Mucosa of descending colon (tissue), 3 donors: Measurements from ENCODE around the gene SORCS2. TPM values are rescaled to one million over a fixed set of nuclear protein-coding genes. Genes with fewer than 3 reads are reported as not detected.

ENCODE experiments used
- ATAC-seq: fragments of 200-7000 bp; cut with Tn5 transposase; one replicate; pipeline ENCODE4 v1.9.1; 2020; ENCODE audit warnings: mild to moderate bottlenecking, moderate library complexity
- DNase-seq, 3 donors: peaks; one replicate each; pipeline ENCODE4 v3.0.0-alpha.2; 2020
- H3K36me3 ChIP-seq: fragments of 200-600 bp; one replicate; pipeline ENCODE4 v1.8.0; 2021; ENCODE audit warnings: low read depth, mild to moderate bottlenecking
- H3K4me1 ChIP-seq: fragments of 200-600 bp; one replicate; pipeline ENCODE4 v1.8.0; 2021; ENCODE audit warnings: low read depth, mild to moderate bottlenecking
- H3K4me3 ChIP-seq: fragments of 200-600 bp; one replicate; pipeline ENCODE4 v1.8.0; 2021; ENCODE audit warnings: mild to moderate bottlenecking
- H3K9me3 ChIP-seq: fragments of 200-600 bp; one replicate; pipeline ENCODE4 v1.8.0; 2021; ENCODE audit warnings: mild to moderate bottlenecking
- CTCF ChIP-seq: fragments of 200-600 bp; IDR thresholded peaks from one replicate; pipeline ENCODE4 v1.8.0; 2022; ENCODE audit warnings: antibody characterized with exemption, mild to moderate bottlenecking
- intact Hi-C, 2 donors: fragments of 100-400 bp; cut with DNase I in 1 of 2; cut with micrococcal nuclease in 1 of 2; formaldehyde crosslinking; loops; one replicate each; pipeline versions ENCODE4 v1.11.0 to v1.11.1; 2022; cut with DNase I, micrococcal nuclease
- total RNA-seq, 3 donors: library from RNA; stranded (reverse); fragmentation: NEBNext Ultra II Directional in 2 of 3; extraction: Animal tissue kit (Norgen Biotek cat#: 25700) in 2 of 3; gene quantifications; one replicate each; pipeline versions ENCODE4 v1.2.1 to v1.2.4, GENCODE V29; 2021 to 2023
- donor health status: DM: no; HTN: no; CAD: no; lungs with moderate emphysema.
- donor health status: DM: no; HTN: no; CAD: no.
- donor health status: DM: no; HTN: yes; CAD: no.

SORCS2 gene
- total RNA-seq, 3 donors from 2014 or later, result 0.20 to 3.1 (median 1.5) TPM

- Histone ChIP-seq H3K9me3 (no peaks in the 10 kb centered on the region), H3K4me1 (no peaks in the 10 kb centered on the region), H3K36me3 (no peaks in the 10 kb centered on the region), H3K4me3 (no peak overlapping the region)
- intact Hi-C loops, result no loop called here
- DNase-seq (peak in 1 of 3 donors; percentile 22), ATAC-seq (no peak)
- no peak for TF ChIP-seq CTCF
These were observed 567.9 kb downstream of the SORCS2 start for GRCh38 chr4:7760228-7760627.

DNA sequence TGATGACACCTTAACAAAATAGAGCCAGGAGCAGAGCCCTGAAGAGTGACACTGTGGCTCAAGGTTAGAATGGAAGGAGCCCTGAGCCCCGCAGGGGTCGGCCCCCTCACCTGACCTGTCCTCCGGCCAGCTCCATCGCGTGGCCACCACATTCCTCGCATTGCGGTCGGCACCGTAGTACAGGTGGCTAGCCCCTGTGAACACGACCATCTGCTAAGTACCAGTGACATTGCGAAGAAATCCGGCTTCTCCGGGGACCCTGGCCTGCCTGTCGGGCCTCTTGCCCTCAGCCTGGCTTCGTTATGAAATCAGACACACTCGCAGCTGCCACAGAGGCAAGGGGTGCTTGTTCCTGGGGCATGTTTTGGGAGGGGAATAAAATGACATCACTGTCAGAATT lies 568.4 kb downstream of the SORCS2 start:
- no peak for ATAC-seq
- no peaks in the 10 kb centered on the region for H3K4me1 ChIP-seq
- DNase-seq, result peak in 1 of 3 donors; percentile 34
- intact Hi-C loops, result no loop called here
- no peak overlapping the region for H3K4me3 ChIP-seq
- TF ChIP-seq CTCF, result no peak
- no peaks in the 10 kb centered on the region for H3K36me3 ChIP-seq
- no peaks in the 10 kb centered on the region for H3K9me3 ChIP-seq

DNA sequence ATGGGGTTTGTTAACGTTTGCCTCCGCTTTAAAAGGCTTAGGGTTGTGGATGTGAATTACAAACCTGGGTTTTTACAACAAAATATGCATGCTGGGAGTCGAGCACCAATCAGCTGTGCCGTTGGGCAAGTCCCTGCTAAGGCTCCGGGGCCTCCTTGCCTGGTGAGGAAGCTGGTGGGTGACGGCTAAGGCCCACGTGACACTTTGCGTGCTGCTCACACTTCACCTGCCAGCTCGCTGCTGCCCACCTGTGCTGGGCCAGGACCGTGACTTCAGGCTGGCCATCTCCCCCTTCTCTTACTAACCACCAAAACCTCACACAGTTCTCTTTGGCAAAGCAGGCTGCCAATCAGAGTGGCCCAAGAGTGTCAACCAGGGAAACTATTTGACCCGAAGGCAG lies 569.0 kb downstream of the SORCS2 start:
- Histone ChIP-seq H3K4me3 (no peak overlapping the region), H3K4me1 (no peaks in the 10 kb centered on the region), H3K36me3 (no peaks in the 10 kb centered on the region), H3K9me3 (no peaks in the 10 kb centered on the region)
- TF ChIP-seq CTCF, result no peak
- peak in 1 of 3 donors; percentile 50 for DNase-seq
- no peak for ATAC-seq
- intact Hi-C loops, result no loop called here

- H3K36me3 ChIP-seq, result no peaks in the 10 kb centered on the region
- H3K9me3 ChIP-seq, result no peaks in the 10 kb centered on the region
- DNase-seq (peak; percentile 64 to 74 (median 72)), ATAC-seq (peak; percentile 79)
- no peaks in the 10 kb centered on the region for H3K4me1 ChIP-seq
- peak; percentile 56 for TF ChIP-seq CTCF
- no peak overlapping the region for H3K4me3 ChIP-seq
- intact Hi-C loops, result no loop called here
These were observed 569.4 kb downstream of the SORCS2 start for GRCh38 chr4:7761720-7762119.

- TF ChIP-seq CTCF, result no peak
- no peaks in the 10 kb centered on the region for H3K9me3 ChIP-seq
- intact Hi-C loops, result no loop called here
- H3K36me3 ChIP-seq, result no peaks in the 10 kb centered on the region
- H3K4me3 ChIP-seq, result no peak overlapping the region
- no peaks in the 10 kb centered on the region for H3K4me1 ChIP-seq
- DNase-seq (peak in 2 of 3 donors; percentile 17 to 23), ATAC-seq (no peak)
These were observed 570.2 kb downstream of the SORCS2 start for GRCh38 chr4:7762376-7763030.
